ENCODE data around the gene TNF.

- no peak for TF ChIP-seq POLR2A (IDR thresholded peaks at IDR 0.05)
- TF ChIP-seq, protein P1, sequence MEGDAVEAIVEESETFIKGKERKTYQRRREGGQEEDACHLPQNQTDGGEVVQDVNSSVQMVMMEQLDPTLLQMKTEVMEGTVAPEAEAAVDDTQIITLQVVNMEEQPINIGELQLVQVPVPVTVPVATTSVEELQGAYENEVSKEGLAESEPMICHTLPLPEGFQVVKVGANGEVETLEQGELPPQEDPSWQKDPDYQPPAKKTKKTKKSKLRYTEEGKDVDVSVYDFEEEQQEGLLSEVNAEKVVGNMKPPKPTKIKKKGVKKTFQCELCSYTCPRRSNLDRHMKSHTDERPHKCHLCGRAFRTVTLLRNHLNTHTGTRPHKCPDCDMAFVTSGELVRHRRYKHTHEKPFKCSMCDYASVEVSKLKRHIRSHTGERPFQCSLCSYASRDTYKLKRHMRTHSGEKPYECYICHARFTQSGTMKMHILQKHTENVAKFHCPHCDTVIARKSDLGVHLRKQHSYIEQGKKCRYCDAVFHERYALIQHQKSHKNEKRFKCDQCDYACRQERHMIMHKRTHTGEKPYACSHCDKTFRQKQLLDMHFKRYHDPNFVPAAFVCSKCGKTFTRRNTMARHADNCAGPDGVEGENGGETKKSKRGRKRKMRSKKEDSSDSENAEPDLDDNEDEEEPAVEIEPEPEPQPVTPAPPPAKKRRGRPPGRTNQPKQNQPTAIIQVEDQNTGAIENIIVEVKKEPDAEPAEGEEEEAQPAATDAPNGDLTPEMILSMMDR (IDR thresholded peaks at IDR 0.05), result no peak
- TF ChIP-seq EP300 (IDR thresholded peaks at IDR 0.05), result no peak
Measured at GRCh38 chr6:31622684-31623091, 47.3 kb downstream of the TNF start.

Measured in ovary (tissue), 3 donors.